Chondrocyte (in vitro differentiated cells): ENCODE results near the gene SC5D. TPM values are rescaled to one million over a fixed set of nuclear protein-coding genes. Genes with fewer than 3 reads are reported as not detected.

ENCODE experiments used
- DNase-seq: peaks from one replicate; pipeline ENCODE4 v3.0.0; 2021; ENCODE audit warnings: mixed read lengths, low spot score
- H3K27ac Mint-ChIP-seq: one replicate; pipeline ENCODE4 v1.8.0; 2021; ENCODE audit warnings: mild to moderate bottlenecking, moderate library complexity, mixed read lengths; ENCODE audit not compliant: unreplicated experiment
- H3K27me3 Mint-ChIP-seq: 2 replicates; pipeline ENCODE4 v1.8.0; 2021; ENCODE audit warnings: low read depth, mixed read lengths
- H3K36me3 Mint-ChIP-seq: 2 replicates; pipeline ENCODE4 v1.8.0; 2021; ENCODE audit warnings: low read depth, mixed read lengths
- H3K4me1 Mint-ChIP-seq: 2 replicates; pipeline ENCODE4 v1.8.0; 2021; ENCODE audit warnings: low read depth, mild to moderate bottlenecking, mixed read lengths
- H3K4me3 Mint-ChIP-seq: one replicate; pipeline ENCODE4 v1.8.0; 2021; ENCODE audit warnings: mild to moderate bottlenecking, moderate library complexity, mixed read lengths; ENCODE audit not compliant: unreplicated experiment
- H3K9me3 Mint-ChIP-seq: 2 replicates; pipeline ENCODE4 v1.8.0; 2021; ENCODE audit warnings: low read depth, mixed read lengths
- total RNA-seq: library from RNA; stranded (reverse); gene quantifications from 3 replicates; pipeline ENCODE4 v1.2.1, GENCODE V29; 2021
- TF ChIP-seq, protein P1 (sequence below): fragments of 200-600 bp; sonication (generic); IDR thresholded peaks from 2 replicates; pipeline ENCODE4 v1.5.0; 2021; ENCODE audit warnings: antibody characterized with exemption, mild to moderate bottlenecking, moderate library complexity

The SC5D gene
- total RNA-seq, 1 donor from 2014 or later = 47.6 TPM

- Mint-ChIP-seq H3K36me3 (no peaks in the 10 kb centered on the region), H3K4me1 (no peaks in the 10 kb centered on the region), H3K4me3 (no peak overlapping the region), H3K27me3 (peaks cover 25% of the 10 kb centered on the region), H3K27ac (no peak overlapping the region), H3K9me3 (no peaks in the 10 kb centered on the region)
- no peak for DNase-seq
- TF ChIP-seq, protein P1, sequence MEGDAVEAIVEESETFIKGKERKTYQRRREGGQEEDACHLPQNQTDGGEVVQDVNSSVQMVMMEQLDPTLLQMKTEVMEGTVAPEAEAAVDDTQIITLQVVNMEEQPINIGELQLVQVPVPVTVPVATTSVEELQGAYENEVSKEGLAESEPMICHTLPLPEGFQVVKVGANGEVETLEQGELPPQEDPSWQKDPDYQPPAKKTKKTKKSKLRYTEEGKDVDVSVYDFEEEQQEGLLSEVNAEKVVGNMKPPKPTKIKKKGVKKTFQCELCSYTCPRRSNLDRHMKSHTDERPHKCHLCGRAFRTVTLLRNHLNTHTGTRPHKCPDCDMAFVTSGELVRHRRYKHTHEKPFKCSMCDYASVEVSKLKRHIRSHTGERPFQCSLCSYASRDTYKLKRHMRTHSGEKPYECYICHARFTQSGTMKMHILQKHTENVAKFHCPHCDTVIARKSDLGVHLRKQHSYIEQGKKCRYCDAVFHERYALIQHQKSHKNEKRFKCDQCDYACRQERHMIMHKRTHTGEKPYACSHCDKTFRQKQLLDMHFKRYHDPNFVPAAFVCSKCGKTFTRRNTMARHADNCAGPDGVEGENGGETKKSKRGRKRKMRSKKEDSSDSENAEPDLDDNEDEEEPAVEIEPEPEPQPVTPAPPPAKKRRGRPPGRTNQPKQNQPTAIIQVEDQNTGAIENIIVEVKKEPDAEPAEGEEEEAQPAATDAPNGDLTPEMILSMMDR = no peak
Measured at GRCh38 chr11:121356357-121356756, 63.8 kb downstream of the SC5D start.

Other genes with a start within 250 kb of the SC5D start
- gene TECTA, start 191.5 kb upstream of the SC5D start, total RNA-seq = 0.41 to 1.2 TPM (median 0.75 TPM) in 3 replicates
- gene SORL1, start 159.5 kb downstream of the SC5D start, total RNA-seq = 0.85 to 0.92 TPM (median 0.87 TPM) in 3 replicates